Caco-2 (cell line): ENCODE data around the gene RASSF8. TPM values are rescaled to one million over a fixed set of nuclear protein-coding genes. Genes with fewer than 3 reads are reported as not detected.

Source experiments
- BruUV-seq: library from RNA; stranded (reverse); fragments of 400-500 nt; replicated peaks from 2 replicates; lab custom pipeline; 2021; lab: Mats Ljungman, UMichigan
- CTCF ChIA-PET: fragments of 300-600 bp; sonication (Branson Sonifier 250); formaldehyde crosslinking; loops from one replicate; lab custom pipeline; 2022; ENCODE audit warnings: antibody characterized with exemption; lab: Charles Lee
- POLR2A ChIA-PET: fragments of 300-600 bp; sonication (Branson Sonifier 250); formaldehyde crosslinking; loops from one replicate; lab custom pipeline; 2022; ENCODE audit warnings: antibody characterized with exemption; lab: Charles Lee
- DNase-seq, 2 experiments: peaks; one replicate each; pipeline versions ENCODE4 v3.0.0 to v3.0.0-alpha.2; 2020 to 2022
- H3K27me3 ChIP-seq: replicated peaks from 2 replicates; pipeline ENCODE4 v1.6.0; 2011; ENCODE audit warnings: low read length; ENCODE audit not compliant: control insufficient read depth, insufficient read depth
- H3K36me3 ChIP-seq: 2 replicates; pipeline ENCODE4 v1.5.1; 2011; ENCODE audit warnings: low read length; ENCODE audit not compliant: control insufficient read depth, insufficient read depth
- H3K4me1 ChIP-seq: fragments of 250-450 bp; sonication (Bioruptor Pico); 2 replicates; pipeline ENCODE4 v1.5.1; 2020; ENCODE audit warnings: mild to moderate bottlenecking
- H3K4me3 ChIP-seq: 2 replicates; pipeline ENCODE4 v1.5.1; 2011; ENCODE audit warnings: low read depth, mild to moderate bottlenecking, control low read depth, low read length
- H3K9me3 ChIP-seq: fragments of 250-450 bp; sonication (Bioruptor Pico); 2 replicates; pipeline ENCODE4 v1.5.1; 2020; ENCODE audit warnings: mild to moderate bottlenecking, moderate library complexity
- H3K27ac Mint-ChIP-seq: one replicate; pipeline ENCODE4 v1.8.0; 2022; ENCODE audit warnings: mixed read lengths; ENCODE audit not compliant: unreplicated experiment
- H3K27me3 Mint-ChIP-seq: one replicate; pipeline ENCODE4 v1.8.0; 2022; ENCODE audit warnings: mixed read lengths; ENCODE audit not compliant: insufficient read depth, unreplicated experiment
- H3K36me3 Mint-ChIP-seq: one replicate; pipeline ENCODE4 v1.8.0; 2022; ENCODE audit warnings: mild to moderate bottlenecking, mixed read lengths; ENCODE audit not compliant: insufficient read depth, unreplicated experiment
- H3K4me1 Mint-ChIP-seq: one replicate; pipeline ENCODE4 v1.8.0; 2022; ENCODE audit warnings: low read depth, mixed read lengths; ENCODE audit not compliant: unreplicated experiment
- H3K4me3 Mint-ChIP-seq: one replicate; pipeline ENCODE4 v1.8.0; 2022; ENCODE audit warnings: mild to moderate bottlenecking, moderate library complexity, mixed read lengths; ENCODE audit not compliant: unreplicated experiment
- H3K9me3 Mint-ChIP-seq: one replicate; pipeline ENCODE4 v1.8.0; 2022; ENCODE audit warnings: mixed read lengths; ENCODE audit not compliant: unreplicated experiment
- intact Hi-C: fragments of 100-400 bp; cut with micrococcal nuclease; formaldehyde crosslinking; loops from one replicate; pipeline ENCODE4 v1.10.0; 2022; ENCODE audit not compliant: unreplicated experiment
- total RNA-seq: library from RNA; stranded (reverse); gene quantifications from 2 replicates; pipeline ENCODE4 v1.2.3, GENCODE V29; 2022
- TF ChIP-seq, protein P1 (sequence below), 2 experiments: fragments of 200-600 bp in 1 of 2; IDR thresholded peaks; 1 replicate in 1 of 2; 2 replicates in 1 of 2; pipeline versions ENCODE4 v1.5.1 to v1.8.0; 2011 to 2022; ENCODE audit warnings: antibody characterized with exemption in 1 of 2, control low read depth in 1 of 2, inconsistent platforms in 1 of 2, low read depth in 1 of 2, low read length in 1 of 2, mild to moderate bottlenecking in 1 of 2, moderate library complexity in 1 of 2; ENCODE audit not compliant: insufficient read depth in 1 of 2, severe bottlenecking in 1 of 2, unreplicated experiment in 1 of 2

Gene RASSF8
- total RNA-seq, 1 experiment from 2014 or later = 143 TPM

DNA sequence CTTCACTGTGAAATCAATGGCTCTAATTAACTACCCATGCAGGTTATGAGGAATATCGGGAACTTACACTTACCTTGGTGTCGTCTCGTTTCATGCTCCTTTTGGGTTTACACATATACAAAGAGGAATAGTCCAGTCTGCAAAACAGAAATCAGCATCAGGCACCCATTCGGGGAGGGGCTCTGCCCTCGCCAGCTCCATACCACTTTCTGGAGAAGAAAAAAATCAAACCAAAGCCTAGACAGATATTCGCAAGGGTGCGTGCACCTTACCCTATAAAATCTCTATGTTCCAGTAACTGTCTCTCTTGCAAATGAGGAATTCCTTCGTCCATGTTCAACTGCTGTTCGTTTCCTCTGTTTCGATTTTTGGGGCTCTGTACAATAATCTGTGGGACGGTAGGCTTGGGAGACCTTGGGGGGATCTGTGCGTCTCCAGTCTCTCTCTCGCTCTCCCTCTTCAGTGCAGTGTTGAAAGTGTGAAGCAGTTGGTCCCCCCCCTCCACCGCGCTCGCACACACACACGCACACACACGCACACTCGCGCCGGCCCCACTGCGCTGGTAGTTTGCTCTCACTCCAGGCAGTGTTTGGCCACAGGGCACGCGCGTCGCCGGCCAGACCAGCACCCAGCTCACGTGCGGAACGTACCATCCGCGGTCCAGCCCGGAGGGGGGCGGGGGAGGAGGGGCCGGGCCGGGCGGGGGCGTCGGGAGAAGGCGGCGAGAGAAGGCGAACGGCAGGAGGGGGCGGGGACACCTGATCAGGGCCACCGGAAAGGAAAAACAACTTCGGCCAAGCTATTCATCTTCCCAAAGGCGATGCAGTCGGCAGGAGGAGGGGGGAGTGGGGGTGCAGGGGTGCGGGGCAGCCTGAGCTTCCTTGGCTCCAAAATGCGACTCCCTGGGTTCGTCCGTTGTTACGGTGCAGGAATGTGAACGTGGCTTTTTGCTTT is 166.2 kb downstream of the RASSF8 start, which contains the start of gene BHLHE41:
BHLHE41 (minus strand) TSS at position 592 of the 954 bp plus-strand sequence; CDS start at position 334, 258 bp downstream.
- peaks cover 13% of the 10 kb centered on the region for H3K27me3 ChIP-seq
- Mint-ChIP-seq H3K9me3 (no peaks in the 10 kb centered on the region), H3K27ac (peak within 1 kb of the TSS; percentile 71), H3K36me3 (peaks cover 8% of the 10 kb centered on the region), H3K4me3 (peak within 1 kb of the TSS; percentile 88), H3K4me1 (peaks cover 21% of the 10 kb centered on the region), H3K27me3 (peaks cover 34% of the 10 kb centered on the region)
- no peaks in the 10 kb centered on the region for H3K9me3 ChIP-seq
- H3K4me1 ChIP-seq = peaks cover 21% of the 10 kb centered on the region
- CTCF ChIA-PET = interaction anchor here (1.0 to 3.1 kb wide), 4 partner anchors 9 to 577 kb away, joined by 3 to 12 read pairs (median 4); no protein-coding TSS in a partner anchor
- POLR2A ChIA-PET = interaction anchor here (0.6 to 0.7 kb wide), 2 partner anchors 10 to 370 kb away, joined by 3 to 4 read pairs; no protein-coding TSS in a partner anchor
- peak within 1 kb of the TSS; percentile 59 for H3K4me3 ChIP-seq
- BruUV-seq = TSS peak; percentile 60
- intact Hi-C loops = loop anchor here (5.0 kb wide), 4 partner anchors 48 to 508 kb away; no protein-coding TSS in a partner anchor
- DNase-seq = peak; percentile 71 to 77
- TF ChIP-seq, protein P1, sequence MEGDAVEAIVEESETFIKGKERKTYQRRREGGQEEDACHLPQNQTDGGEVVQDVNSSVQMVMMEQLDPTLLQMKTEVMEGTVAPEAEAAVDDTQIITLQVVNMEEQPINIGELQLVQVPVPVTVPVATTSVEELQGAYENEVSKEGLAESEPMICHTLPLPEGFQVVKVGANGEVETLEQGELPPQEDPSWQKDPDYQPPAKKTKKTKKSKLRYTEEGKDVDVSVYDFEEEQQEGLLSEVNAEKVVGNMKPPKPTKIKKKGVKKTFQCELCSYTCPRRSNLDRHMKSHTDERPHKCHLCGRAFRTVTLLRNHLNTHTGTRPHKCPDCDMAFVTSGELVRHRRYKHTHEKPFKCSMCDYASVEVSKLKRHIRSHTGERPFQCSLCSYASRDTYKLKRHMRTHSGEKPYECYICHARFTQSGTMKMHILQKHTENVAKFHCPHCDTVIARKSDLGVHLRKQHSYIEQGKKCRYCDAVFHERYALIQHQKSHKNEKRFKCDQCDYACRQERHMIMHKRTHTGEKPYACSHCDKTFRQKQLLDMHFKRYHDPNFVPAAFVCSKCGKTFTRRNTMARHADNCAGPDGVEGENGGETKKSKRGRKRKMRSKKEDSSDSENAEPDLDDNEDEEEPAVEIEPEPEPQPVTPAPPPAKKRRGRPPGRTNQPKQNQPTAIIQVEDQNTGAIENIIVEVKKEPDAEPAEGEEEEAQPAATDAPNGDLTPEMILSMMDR (IDR thresholded peaks at IDR 0.05; ENCODE audit: insufficient read depth in 1 of 2, low read depth in 1 of 2, low read length in 1 of 2, severe bottlenecking in 1 of 2, unreplicated experiment in 1 of 2) = no peak
- H3K36me3 ChIP-seq = no peaks in the 10 kb centered on the region

DNA sequence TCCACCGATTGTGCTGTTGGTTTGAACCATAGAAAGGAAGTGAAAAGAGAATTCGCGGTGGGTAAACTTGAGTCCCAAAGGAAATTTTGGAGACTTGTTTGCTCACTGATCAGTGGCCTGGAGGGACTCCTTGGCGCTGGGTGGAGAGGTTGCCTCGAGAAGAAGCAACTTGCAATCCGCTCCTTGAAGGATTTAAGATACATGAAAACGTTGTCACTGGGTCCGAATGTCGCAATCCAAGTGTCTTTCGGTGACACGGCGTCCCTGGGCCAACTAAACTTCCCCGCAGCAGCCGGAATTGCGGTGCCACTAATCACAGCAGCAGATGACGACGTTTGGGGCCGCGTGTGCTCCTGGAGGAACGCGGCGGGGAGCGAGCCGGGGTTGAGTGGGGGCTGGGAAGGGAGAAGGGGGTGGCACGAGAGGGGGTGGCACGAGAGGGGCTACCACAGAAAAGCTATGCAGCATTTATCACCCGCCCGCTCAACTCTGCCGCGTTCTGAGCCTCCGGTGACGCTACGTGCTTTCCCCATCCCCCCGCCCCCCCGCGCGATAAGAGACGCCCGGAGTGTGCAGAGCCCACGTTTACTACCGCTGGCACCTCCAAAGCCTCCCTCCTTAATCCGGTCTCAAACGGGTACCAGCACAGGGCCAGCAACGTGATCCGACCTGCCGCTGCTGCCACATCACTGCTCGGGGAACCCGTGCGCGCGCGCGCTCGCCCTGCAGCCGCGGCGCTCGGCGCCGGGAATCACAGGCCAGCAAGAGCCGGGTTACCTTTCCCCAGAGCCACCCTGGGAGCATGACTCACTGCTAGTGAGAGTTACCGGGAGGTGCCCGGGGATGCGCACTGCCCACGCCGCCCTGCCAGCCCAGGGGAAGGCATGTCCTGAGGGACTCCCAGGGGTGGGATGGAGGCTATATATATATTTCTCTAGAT is 167.2 kb downstream of the RASSF8 start:
- peak overlapping the region; percentile 71 for H3K27ac Mint-ChIP-seq
- H3K4me1 Mint-ChIP-seq = peaks cover 21% of the 10 kb centered on the region
- ChIA-PET CTCF (no interaction called here), POLR2A (no interaction called here)
- DNase-seq = peak; percentile 84 to 85
- no TSS peak for BruUV-seq
- H3K4me1 ChIP-seq = peaks cover 21% of the 10 kb centered on the region
- no peaks in the 10 kb centered on the region for H3K9me3 ChIP-seq
- H3K27me3 ChIP-seq = peaks cover 13% of the 10 kb centered on the region
- H3K4me3 Mint-ChIP-seq = peak overlapping the region; percentile 88
- no peaks in the 10 kb centered on the region for H3K36me3 ChIP-seq
- H3K27me3 Mint-ChIP-seq = peaks cover 34% of the 10 kb centered on the region
- H3K9me3 Mint-ChIP-seq = no peaks in the 10 kb centered on the region
- peaks cover 8% of the 10 kb centered on the region for H3K36me3 Mint-ChIP-seq
- peak overlapping the region; percentile 59 for H3K4me3 ChIP-seq
- intact Hi-C loops = loop anchor here (1.0 to 5.0 kb wide), 5 partner anchors 11 to 62 kb away; no protein-coding TSS in a partner anchor
- TF ChIP-seq, protein P1 (IDR thresholded peaks at IDR 0.05; ENCODE audit: insufficient read depth in 1 of 2, low read depth in 1 of 2, low read length in 1 of 2, severe bottlenecking in 1 of 2, unreplicated experiment in 1 of 2) = no peak
